ENCODE results near the gene M1AP.
"Not testable (repeated sequence)": the region's sequence is repeated elsewhere in the genome, so short reads cannot be mapped to it uniquely, and the experiment has no call there.

The M1AP gene

GRCh38 chr2:74569686-74570085, 78.4 kb downstream of the M1AP start:
- TF ChIP-seq CTCF (conservative IDR thresholded peaks at IDR 0.05; ENCODE audit: low read length) = no peak
- no peak overlapping the region for H3K4me3 ChIP-seq (ENCODE audit: low read length)
- DNase-seq (ENCODE audit: low read depth) = no peak

GRCh38 chr2:74567881-74568280, 80.2 kb downstream of the M1AP start:
- DNase-seq (ENCODE audit: low read depth) = peak; percentile 97
- no peak for TF ChIP-seq CTCF (conservative IDR thresholded peaks at IDR 0.05; ENCODE audit: low read length)
- no peak overlapping the region for H3K4me3 ChIP-seq (ENCODE audit: low read length)

- no peak for TF ChIP-seq CTCF (conservative IDR thresholded peaks at IDR 0.05; ENCODE audit: low read length)
- no peak overlapping the region for H3K4me3 ChIP-seq (ENCODE audit: low read length)
- peak; percentile 99 for DNase-seq (ENCODE audit: low read depth)
These were observed 81.4 kb downstream of the M1AP start for GRCh38 chr2:74566754-74567085.

- no peak for TF ChIP-seq CTCF (conservative IDR thresholded peaks at IDR 0.05; ENCODE audit: low read length)
These were observed 81.9 kb downstream of the M1AP start for GRCh38 chr2:74566076-74566753.

GRCh38 chr2:74564222-74564621, 83.9 kb downstream of the M1AP start:
- DNase-seq (ENCODE audit: low read depth) = peak; percentile 38
- no peak for TF ChIP-seq CTCF (conservative IDR thresholded peaks at IDR 0.05; ENCODE audit: low read length)
- H3K4me3 ChIP-seq (ENCODE audit: low read length) = no peak overlapping the region

More at GRCh38 chr2:74566076-74566753, 81.9 kb downstream of the M1AP start:
- no peak overlapping the region for H3K4me3 ChIP-seq (ENCODE audit: low read length)
- no peak for DNase-seq (ENCODE audit: low read depth)

GRCh38 chr2:74562126-74562775, 85.9 kb downstream of the M1AP start:
- no peak overlapping the region for H3K4me3 ChIP-seq (ENCODE audit: low read length)
- no peak for TF ChIP-seq CTCF (conservative IDR thresholded peaks at IDR 0.05; ENCODE audit: low read length)
- DNase-seq (ENCODE audit: low read depth) = no peak

GRCh38 chr2:74561022-74561421, 87.1 kb downstream of the M1AP start:
- not testable (repeated sequence) for H3K4me3 ChIP-seq (ENCODE audit: low read length)

More at GRCh38 chr2:74561022-74561421, 87.1 kb downstream of the M1AP start:
- not testable (repeated sequence) for DNase-seq (ENCODE audit: low read depth)

Measured in AG10803 (cell line).